GM12801 (cell line): ENCODE results near the gene PLEKHA7.

ENCODE experiments used
- TF ChIP-seq, protein P1 (sequence below): IDR thresholded peaks from one replicate; pipeline ENCODE4 v1.5.1; 2011; ENCODE audit warnings: control low read depth; ENCODE audit not compliant: insufficient read length; ENCODE audit errors: extremely low read depth

Gene PLEKHA7

DNA sequence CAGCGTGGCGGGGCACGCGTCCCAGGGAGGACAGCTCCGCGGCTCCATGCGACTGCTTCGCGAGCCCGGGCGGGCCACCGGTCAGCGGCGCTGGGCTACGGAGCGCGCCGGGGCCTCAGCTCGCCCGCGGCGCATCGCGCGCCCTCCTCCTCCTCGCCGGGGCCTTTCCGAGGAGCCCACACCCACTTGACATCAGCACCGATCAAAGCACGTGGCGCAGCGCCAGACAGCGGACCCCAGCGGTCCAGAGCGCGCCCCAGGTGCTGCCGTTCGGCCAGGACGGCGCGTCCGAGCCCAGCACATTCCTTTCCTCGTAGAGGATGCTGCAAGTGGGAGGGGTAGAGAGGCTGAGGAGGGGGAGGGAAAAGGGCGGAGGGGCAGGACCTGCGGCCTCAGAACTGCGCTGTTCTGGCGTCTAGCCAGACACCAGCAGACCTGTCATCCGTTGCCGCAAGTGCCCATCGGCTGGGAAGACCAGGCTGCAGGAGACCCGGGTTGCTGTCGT, 88.6 kb downstream of the PLEKHA7 start:
- TF ChIP-seq, protein P1, sequence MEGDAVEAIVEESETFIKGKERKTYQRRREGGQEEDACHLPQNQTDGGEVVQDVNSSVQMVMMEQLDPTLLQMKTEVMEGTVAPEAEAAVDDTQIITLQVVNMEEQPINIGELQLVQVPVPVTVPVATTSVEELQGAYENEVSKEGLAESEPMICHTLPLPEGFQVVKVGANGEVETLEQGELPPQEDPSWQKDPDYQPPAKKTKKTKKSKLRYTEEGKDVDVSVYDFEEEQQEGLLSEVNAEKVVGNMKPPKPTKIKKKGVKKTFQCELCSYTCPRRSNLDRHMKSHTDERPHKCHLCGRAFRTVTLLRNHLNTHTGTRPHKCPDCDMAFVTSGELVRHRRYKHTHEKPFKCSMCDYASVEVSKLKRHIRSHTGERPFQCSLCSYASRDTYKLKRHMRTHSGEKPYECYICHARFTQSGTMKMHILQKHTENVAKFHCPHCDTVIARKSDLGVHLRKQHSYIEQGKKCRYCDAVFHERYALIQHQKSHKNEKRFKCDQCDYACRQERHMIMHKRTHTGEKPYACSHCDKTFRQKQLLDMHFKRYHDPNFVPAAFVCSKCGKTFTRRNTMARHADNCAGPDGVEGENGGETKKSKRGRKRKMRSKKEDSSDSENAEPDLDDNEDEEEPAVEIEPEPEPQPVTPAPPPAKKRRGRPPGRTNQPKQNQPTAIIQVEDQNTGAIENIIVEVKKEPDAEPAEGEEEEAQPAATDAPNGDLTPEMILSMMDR, result no peak

DNA sequence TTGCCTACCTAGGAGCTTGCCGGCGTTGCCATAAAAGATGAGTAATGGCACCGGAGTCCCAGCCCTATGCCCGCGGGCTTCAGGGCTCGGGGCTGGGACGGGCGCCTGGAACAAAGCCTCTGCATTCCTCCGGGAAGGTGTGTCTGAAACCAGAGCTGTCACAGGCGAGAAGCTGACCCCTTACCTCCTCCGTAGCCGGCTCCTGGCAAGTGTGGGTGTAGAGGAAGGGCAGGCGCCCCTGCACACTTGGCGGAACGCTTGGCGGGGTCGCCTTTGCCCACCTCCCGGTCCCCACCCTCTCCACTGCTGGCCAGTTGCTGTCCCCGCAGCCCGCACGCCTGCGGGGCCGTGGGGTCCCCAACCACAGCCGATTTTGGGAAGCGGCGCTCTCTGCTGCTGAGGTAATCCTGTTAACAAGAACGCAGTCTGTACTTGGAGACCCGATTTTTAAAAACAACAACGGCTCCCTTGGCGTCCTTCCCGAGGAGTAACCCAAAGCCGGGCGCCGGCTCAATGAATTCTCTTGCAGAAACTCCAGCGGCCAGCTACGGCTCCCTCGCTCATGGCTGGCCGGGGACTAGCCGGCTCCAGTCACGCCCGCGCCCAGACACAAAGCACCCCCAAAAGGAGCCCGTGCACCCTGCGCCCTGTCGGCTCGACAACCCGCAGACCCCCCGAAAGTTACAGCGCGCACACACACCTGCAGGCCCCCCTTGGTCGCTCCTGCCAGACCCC, 89.2 kb downstream of the PLEKHA7 start:
- TF ChIP-seq, protein P1, result no peak

DNA sequence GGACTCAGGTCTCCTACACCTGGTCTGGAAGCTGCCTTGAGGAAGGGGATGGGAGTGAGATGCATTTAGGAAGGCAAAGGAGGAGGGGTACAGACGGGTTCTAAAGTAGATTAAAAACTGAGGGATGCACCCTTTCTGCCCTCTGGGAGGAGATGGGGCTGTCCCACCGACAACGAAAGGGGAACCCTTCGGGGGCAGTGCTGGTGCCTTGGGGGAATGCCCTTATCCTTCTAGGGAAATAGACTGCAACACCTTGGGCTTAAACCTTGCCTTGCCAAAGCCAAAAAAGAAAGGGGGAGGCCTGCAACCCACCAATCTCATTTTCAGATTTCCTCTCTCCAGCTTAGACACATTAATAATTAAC, 89.8 kb downstream of the PLEKHA7 start:
- TF ChIP-seq, protein P1, result no peak

DNA sequence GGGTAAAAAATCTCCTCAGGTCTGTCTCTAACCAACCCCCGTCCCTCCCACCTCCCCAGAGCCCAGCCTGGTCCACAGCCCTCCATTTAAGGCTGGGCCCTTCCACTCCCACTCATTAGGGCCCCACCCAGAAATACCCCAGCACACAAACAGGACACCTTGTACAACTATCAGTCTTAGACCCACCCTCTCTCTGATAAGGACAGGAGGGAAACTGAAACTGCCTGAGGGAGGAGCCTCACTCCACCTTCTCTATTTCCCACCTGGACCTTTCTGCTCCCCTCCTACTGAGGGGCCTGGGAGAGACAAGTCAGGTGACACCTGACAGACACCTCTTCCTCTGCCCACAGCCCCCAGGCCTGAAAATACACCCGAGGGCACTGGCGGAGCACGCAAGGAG, 90.2 kb downstream of the PLEKHA7 start:
- TF ChIP-seq, protein P1, result no peak

DNA sequence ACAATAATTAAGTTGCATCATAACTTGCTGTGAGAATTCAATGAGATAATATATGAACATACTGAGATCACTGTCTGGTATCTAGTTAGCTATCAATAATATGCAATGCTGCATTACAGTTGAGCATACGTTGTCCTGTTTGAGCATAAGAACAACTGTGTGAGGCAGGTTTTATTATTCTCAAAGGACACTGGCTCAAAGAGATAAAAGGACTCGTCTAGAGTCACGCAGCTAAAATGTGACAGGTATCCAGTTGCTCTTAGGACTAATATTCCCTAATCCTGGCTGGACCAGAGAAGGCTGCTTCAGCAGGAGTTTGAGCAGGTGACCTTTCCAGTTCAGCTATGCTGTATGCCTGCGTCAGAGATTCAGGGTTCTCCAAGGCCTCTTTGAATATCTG, 92.5 kb downstream of the PLEKHA7 start:
- TF ChIP-seq, protein P1, result no peak

DNA sequence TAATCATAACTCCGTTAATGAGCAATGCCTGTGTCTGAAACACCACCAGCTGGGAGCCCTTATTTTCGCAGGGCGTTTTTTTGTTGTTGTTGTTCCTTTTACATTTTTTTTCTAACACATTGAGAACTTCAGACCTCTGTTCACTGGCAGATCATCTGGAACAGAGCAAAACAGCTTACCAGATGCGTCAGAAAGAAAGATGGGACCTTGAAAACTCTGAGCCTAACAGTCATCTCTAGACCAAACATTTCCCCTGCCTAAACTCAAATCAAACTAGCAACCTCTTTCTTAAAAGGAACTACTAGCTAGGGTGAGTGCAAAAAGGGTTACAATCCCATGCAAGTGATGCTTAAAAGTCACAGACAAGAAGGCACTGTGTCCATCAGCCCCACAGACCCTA, 93.2 kb downstream of the PLEKHA7 start:
- TF ChIP-seq, protein P1, result no peak

DNA sequence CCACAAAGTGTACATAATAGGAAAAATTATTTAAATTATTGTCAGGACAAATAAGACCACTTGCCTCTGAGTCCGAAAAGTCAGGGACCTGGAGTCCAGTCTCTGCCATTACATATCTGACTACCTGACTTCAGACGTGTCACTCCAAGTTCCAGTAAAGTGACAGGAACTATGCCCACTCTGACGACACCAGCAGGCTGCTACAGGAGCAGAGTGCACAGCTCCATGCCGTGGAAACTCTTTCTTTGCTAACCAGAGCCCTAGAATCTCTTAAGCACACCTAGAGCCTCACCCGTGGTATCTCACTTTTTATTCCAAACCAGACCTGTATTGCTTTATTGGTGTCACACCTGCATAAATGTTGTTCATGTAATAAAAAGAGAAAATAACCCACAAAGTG, 93.7 kb downstream of the PLEKHA7 start:
- TF ChIP-seq, protein P1, result no peak

DNA sequence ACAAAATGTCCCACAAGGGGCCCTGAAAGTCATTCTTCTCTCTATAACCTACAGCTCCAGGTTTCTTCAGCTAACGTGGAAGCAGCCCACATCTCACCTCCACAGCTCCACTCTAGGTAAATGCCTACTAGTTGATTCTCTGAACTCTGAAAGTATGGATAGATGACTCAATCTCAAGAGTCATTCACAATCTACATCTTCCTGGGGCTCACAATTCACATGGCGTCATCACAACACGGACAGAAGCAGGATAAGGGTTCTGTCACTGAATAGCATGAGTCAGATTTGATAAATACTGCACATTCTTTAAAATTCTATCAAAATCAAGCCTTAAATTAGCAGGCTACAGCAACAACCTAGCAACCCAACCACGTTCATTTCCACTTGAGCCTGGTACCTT, 96.3 kb downstream of the PLEKHA7 start:
- TF ChIP-seq, protein P1, result no peak
